ENCODE measurements around the gene GDPD5.

GDPD5 gene

GRCh38 chr11:75398906-75399305, 126.8 kb downstream of the GDPD5 start:
- DNase-seq, result no peak

- DNase-seq, result no peak
These were observed 131.5 kb downstream of the GDPD5 start for GRCh38 chr11:75394085-75394840.

GRCh38 chr11:75389925-75390324, 135.8 kb downstream of the GDPD5 start:
- no peak for DNase-seq

GRCh38 chr11:75389276-75389605, 136.5 kb downstream of the GDPD5 start:
- DNase-seq, result no peak

- peak; percentile 79 to 86 (median 84) for DNase-seq
These were observed 137.1 kb downstream of the GDPD5 start for GRCh38 chr11:75388386-75389275.

GRCh38 chr11:75387736-75388294, 137.9 kb downstream of the GDPD5 start:
- DNase-seq, result no peak

GRCh38 chr11:75386942-75387630, 138.7 kb downstream of the GDPD5 start:
- no peak for DNase-seq

Measured in suppressor macrophage (primary cell).